ENCODE measurements around the gene VRK1. TPM values are rescaled to one million over a fixed set of nuclear protein-coding genes. Genes with fewer than 3 reads are reported as not detected.

VRK1 gene
- total RNA-seq, 1 donor from 2014 or later: 20.0 TPM

GRCh38 chr14:96823652-96824051 is 26.5 kb downstream of the VRK1 start:
- peaks cover 10% of the 10 kb centered on the region for H3K9me3 Mint-ChIP-seq
- TF ChIP-seq, protein P1, sequence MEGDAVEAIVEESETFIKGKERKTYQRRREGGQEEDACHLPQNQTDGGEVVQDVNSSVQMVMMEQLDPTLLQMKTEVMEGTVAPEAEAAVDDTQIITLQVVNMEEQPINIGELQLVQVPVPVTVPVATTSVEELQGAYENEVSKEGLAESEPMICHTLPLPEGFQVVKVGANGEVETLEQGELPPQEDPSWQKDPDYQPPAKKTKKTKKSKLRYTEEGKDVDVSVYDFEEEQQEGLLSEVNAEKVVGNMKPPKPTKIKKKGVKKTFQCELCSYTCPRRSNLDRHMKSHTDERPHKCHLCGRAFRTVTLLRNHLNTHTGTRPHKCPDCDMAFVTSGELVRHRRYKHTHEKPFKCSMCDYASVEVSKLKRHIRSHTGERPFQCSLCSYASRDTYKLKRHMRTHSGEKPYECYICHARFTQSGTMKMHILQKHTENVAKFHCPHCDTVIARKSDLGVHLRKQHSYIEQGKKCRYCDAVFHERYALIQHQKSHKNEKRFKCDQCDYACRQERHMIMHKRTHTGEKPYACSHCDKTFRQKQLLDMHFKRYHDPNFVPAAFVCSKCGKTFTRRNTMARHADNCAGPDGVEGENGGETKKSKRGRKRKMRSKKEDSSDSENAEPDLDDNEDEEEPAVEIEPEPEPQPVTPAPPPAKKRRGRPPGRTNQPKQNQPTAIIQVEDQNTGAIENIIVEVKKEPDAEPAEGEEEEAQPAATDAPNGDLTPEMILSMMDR (IDR thresholded peaks at IDR 0.05; ENCODE audit: unreplicated experiment): no peak
- peaks cover 7% of the 10 kb centered on the region for H3K36me3 Mint-ChIP-seq
- no peak overlapping the region for H3K27ac Mint-ChIP-seq
- no peak overlapping the region for H3K4me3 Mint-ChIP-seq
- DNase-seq (ENCODE audit: low spot score in 2 of 2, unreplicated experiment in 2 of 2): no peak
- H3K27me3 Mint-ChIP-seq (ENCODE audit: low read depth): no peaks in the 10 kb centered on the region
- peaks cover 2% of the 10 kb centered on the region for H3K4me1 Mint-ChIP-seq

- Mint-ChIP-seq H3K27me3 (ENCODE audit: low read depth) (no peaks in the 10 kb centered on the region), H3K36me3 (peaks cover 9% of the 10 kb centered on the region), H3K4me3 (no peak overlapping the region), H3K4me1 (peaks cover 2% of the 10 kb centered on the region), H3K9me3 (peaks cover 16% of the 10 kb centered on the region), H3K27ac (no peak overlapping the region)
- DNase-seq (ENCODE audit: low spot score in 2 of 2, unreplicated experiment in 2 of 2): no peak
- TF ChIP-seq, protein P1 (IDR thresholded peaks at IDR 0.05; ENCODE audit: unreplicated experiment): no peak
Observed at GRCh38 chr14:96824283-96824682, 27.1 kb downstream of the VRK1 start.

GRCh38 chr14:96826818-96827217 is 29.6 kb downstream of the VRK1 start:
- Mint-ChIP-seq H3K4me3 (no peak overlapping the region), H3K27ac (no peak overlapping the region), H3K27me3 (ENCODE audit: low read depth) (no peaks in the 10 kb centered on the region), H3K36me3 (peaks cover 15% of the 10 kb centered on the region), H3K4me1 (no peaks in the 10 kb centered on the region), H3K9me3 (peaks cover 32% of the 10 kb centered on the region)
- DNase-seq (ENCODE audit: low spot score in 2 of 2, unreplicated experiment in 2 of 2): no peak
- TF ChIP-seq, protein P1 (IDR thresholded peaks at IDR 0.05; ENCODE audit: unreplicated experiment): no peak

DNA sequence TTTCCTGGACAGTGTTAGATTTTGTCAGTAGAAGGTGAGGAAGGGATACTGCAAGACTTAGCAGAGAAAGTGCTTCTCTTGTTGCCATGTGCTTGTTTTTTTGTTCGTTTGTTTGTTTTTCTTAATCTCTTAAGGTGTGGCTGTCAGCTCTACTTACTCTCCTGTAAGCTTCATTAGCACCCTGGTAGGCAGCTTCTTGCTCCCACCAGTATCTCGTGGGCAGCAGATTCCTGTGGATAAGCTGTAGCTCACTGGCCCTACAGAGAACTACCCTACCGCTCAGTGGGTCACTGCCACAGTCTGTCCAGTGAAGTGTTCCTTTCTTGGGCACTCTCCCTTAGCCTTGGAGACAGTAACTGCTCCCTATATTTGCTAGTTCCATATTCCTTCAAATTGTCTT is 30.1 kb downstream of the VRK1 start:
- H3K4me1 Mint-ChIP-seq: no peaks in the 10 kb centered on the region
- H3K36me3 Mint-ChIP-seq: peaks cover 15% of the 10 kb centered on the region
- peaks cover 32% of the 10 kb centered on the region for H3K9me3 Mint-ChIP-seq
- DNase-seq (ENCODE audit: low spot score in 2 of 2, unreplicated experiment in 2 of 2): no peak
- TF ChIP-seq, protein P1 (IDR thresholded peaks at IDR 0.05; ENCODE audit: unreplicated experiment): no peak
- H3K4me3 Mint-ChIP-seq: no peak overlapping the region
- H3K27me3 Mint-ChIP-seq (ENCODE audit: low read depth): no peaks in the 10 kb centered on the region
- no peak overlapping the region for H3K27ac Mint-ChIP-seq

- Mint-ChIP-seq H3K36me3 (peaks cover 17% of the 10 kb centered on the region), H3K27me3 (ENCODE audit: low read depth) (no peaks in the 10 kb centered on the region), H3K4me3 (no peak overlapping the region), H3K9me3 (peaks cover 29% of the 10 kb centered on the region), H3K27ac (no peak overlapping the region), H3K4me1 (peaks cover 1% of the 10 kb centered on the region)
- no peak for DNase-seq (ENCODE audit: low spot score in 2 of 2, unreplicated experiment in 2 of 2)
- TF ChIP-seq, protein P1 (IDR thresholded peaks at IDR 0.05; ENCODE audit: unreplicated experiment): no peak
Observed at GRCh38 chr14:96829791-96830190, 32.6 kb downstream of the VRK1 start.

DNA sequence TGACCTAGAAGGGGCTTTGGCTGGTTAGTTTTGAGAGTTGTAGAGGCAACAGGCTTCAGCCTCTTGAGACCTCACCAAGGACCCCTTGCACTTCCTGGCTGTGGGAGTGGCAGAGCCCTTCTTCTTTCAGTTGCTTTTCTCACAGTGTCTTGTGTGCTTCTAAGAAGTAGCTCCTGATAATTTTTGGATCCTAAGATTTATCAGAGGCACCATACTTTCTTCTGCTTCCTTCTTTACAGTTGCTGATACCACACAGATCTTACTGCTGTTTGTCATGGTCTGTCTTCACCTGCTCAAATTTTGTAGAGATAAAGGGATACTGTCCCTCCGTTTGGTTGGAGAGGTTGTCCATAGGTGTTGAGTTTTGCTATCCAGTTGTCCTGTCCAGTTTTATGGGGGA is 33.8 kb downstream of the VRK1 start:
- Mint-ChIP-seq H3K27me3 (ENCODE audit: low read depth) (no peaks in the 10 kb centered on the region), H3K36me3 (peaks cover 17% of the 10 kb centered on the region), H3K27ac (no peak overlapping the region), H3K4me3 (no peak overlapping the region), H3K9me3 (peaks cover 29% of the 10 kb centered on the region), H3K4me1 (peaks cover 1% of the 10 kb centered on the region)
- TF ChIP-seq, protein P1 (IDR thresholded peaks at IDR 0.05; ENCODE audit: unreplicated experiment): no peak
- DNase-seq (ENCODE audit: low spot score in 2 of 2, unreplicated experiment in 2 of 2): no peak
